Uterine smooth muscle cell (primary cell): ENCODE data around the gene LIMK2. TPM values are rescaled to one million over a fixed set of nuclear protein-coding genes. Genes with fewer than 3 reads are reported as not detected.

ENCODE experiments used
- total RNA-seq: library from RNA; depleted of rRNA; stranded (reverse); fragments of >200 nt; gene quantifications from 2 replicates; pipeline ENCODE4 v1.2.3, GENCODE V29; 2014

LIMK2 gene
- 20.8 and 23.4 TPM in 2 replicates for total RNA-seq

DNA sequence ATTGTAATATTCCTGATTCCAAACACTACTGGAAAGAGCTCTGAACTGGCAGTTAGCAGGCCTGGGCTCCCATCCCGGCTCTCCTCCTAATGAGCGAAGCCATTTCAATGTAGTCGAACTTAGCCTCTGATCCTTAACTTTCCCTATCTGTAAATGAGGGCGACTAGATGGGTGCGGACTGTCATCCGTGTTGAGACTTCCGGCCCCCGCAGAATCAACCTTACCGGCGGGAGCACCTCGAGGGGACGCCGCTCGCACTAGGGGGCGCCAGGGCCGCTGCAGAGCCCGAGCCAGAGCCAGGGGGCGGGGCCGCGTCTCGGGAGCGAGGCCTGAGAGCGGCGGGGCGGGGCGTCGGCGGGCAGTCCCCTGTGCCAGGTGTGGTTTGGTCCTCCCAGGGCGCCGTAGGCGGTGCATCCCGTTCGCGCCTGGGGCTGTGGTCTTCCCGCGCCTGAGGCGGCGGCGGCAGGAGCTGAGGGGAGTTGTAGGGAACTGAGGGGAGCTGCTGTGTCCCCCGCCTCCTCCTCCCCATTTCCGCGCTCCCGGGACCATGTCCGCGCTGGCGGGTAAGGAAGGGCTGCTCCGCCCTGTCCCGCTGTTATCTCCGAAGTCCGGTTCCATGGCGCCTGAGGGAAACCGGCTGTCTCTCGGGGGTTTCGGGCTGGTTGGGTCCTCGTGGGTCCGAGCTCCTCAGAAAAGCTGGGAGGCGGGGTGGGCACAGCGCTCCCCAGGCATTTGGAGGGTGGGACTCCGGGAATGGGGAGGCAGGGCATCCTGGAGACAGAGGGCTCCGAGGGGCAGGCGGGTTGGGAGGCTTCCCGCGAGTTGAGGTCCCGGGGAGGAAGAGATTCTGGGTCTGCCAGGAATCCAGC is at the start of gene LIMK2:
Gene LIMK2, plus strand, starts transcription at position 437 of the 869 bp plus-strand sequence. Its CDS starts 111 bp downstream, at position 548.

DNA sequence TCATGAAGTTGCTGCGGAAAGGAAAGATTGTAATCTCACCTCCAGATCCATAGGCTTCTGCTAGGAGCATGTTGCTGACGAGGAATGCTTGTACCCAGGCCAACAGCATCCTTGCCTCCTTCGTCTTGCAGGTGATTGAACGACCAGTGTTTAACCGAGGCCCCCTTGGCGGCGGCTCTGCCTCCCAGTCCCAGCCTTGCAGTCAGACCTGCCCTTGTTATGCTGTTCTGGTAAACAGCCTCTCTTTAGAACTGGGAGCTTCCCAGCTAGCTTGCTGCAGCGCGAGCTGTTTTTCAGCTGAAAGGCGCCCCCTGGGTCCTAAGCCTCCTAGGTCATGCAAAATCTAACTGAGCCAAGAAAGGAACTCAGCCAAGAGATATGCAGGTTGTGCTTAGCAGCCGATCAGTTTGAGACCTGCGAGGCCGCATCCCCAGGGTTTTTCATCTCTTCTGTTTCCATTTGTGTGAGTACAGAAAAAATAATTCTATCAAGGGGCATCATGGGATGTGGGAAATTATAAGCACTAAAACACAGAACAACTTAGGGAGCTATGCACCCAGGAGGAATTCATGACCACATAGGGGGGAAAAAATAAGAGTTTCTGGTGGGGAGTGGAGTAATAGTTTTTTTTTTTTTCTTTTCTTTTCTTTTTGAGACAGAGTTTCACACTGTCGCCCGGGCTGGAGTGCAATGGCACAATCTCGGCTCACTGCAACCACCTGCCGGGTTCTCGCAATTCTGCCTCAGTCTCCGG is 80.3 kb downstream of the LIMK2 start, which contains the start of gene PIK3IP1:
Gene PIK3IP1, minus strand, starts transcription at position 253 of the 754 bp plus-strand sequence. Its CDS starts 144 bp downstream, at position 109.

Other genes with a start within 250 kb of the LIMK2 start
- gene MORC2, start 243.5 kb upstream of the LIMK2 start, total RNA-seq = 16.7 and 18.0 TPM in 2 replicates
- gene TUG1, start 243.0 kb upstream of the LIMK2 start, total RNA-seq = 36.1 and 38.4 TPM in 2 replicates
- gene SMTN, start 131.0 kb upstream of the LIMK2 start, total RNA-seq = 149 and 322 TPM in 2 replicates
- gene SELENOM, start 104.7 kb upstream of the LIMK2 start, total RNA-seq = 69.8 and 146 TPM in 2 replicates
- 0.11 and 0.12 TPM in 2 replicates for gene INPP5J, start 89.3 kb upstream of the LIMK2 start, total RNA-seq
- 0.25 and 0.33 TPM in 2 replicates for gene PLA2G3, start 71.8 kb upstream of the LIMK2 start, total RNA-seq
- gene RNF185, start 52.1 kb upstream of the LIMK2 start, total RNA-seq = 30.2 and 35.0 TPM in 2 replicates
- 22.2 and 22.7 TPM in 2 replicates for gene PIK3IP1, start 80.2 kb downstream of the LIMK2 start, total RNA-seq
- gene PATZ1, start 134.0 kb downstream of the LIMK2 start, total RNA-seq = 11.4 and 11.7 TPM in 2 replicates
- gene DRG1, start 187.3 kb downstream of the LIMK2 start, total RNA-seq = 72.2 and 93.1 TPM in 2 replicates